Measurements from ENCODE around the gene AHCYL1.
A peak's percentile ranks its signal among the peaks of the same experiment; 100 is the strongest.
"Not testable (repeated sequence)": the region's sequence is repeated elsewhere in the genome, so short reads cannot be mapped to it uniquely, and the experiment has no call there.

AHCYL1 gene

GRCh38 chr1:110003747-110004428, 19.3 kb downstream of the AHCYL1 start:
- DNase-seq, result peak; percentile 65

GRCh38 chr1:110004583-110004982, 20.0 kb downstream of the AHCYL1 start:
- DNase-seq, result peak; percentile 15

GRCh38 chr1:110005971-110006370, 21.4 kb downstream of the AHCYL1 start:
- no peak for DNase-seq

- DNase-seq, result no peak
These were observed 22.0 kb downstream of the AHCYL1 start for GRCh38 chr1:110006516-110006915.

- DNase-seq, result no peak
These were observed 22.7 kb downstream of the AHCYL1 start for GRCh38 chr1:110007046-110007830.

- no peak for DNase-seq
These were observed 24.5 kb downstream of the AHCYL1 start for GRCh38 chr1:110008971-110009565.

GRCh38 chr1:110011527-110012041, 27.0 kb downstream of the AHCYL1 start:
- peak; percentile 44 for DNase-seq

- no peak for DNase-seq
These were observed 27.7 kb downstream of the AHCYL1 start for GRCh38 chr1:110012100-110012780.

GRCh38 chr1:110017792-110018191, 33.2 kb downstream of the AHCYL1 start:
- no peak for DNase-seq

GRCh38 chr1:110018396-110018795, 33.8 kb downstream of the AHCYL1 start:
- no peak for DNase-seq

GRCh38 chr1:110019770-110020169, 35.2 kb downstream of the AHCYL1 start:
- no peak for DNase-seq

- no peak for DNase-seq
These were observed 36.7 kb downstream of the AHCYL1 start for GRCh38 chr1:110021285-110021684.

GRCh38 chr1:110024613-110025012, 40.0 kb downstream of the AHCYL1 start:
- no peak for DNase-seq

- not testable (repeated sequence) for DNase-seq
These were observed 46.1 kb downstream of the AHCYL1 start for GRCh38 chr1:110030687-110031086.

GRCh38 chr1:110032327-110032726, 47.8 kb downstream of the AHCYL1 start:
- DNase-seq, result no peak

- DNase-seq, result no peak
These were observed 48.9 kb downstream of the AHCYL1 start for GRCh38 chr1:110033421-110033820.

GRCh38 chr1:110034040-110034450, 49.5 kb downstream of the AHCYL1 start:
- no peak for DNase-seq

- peak; percentile 95 for DNase-seq
These were observed 50.1 kb downstream of the AHCYL1 start, which contains the start of gene STRIP1 for GRCh38 chr1:110034451-110035235. Gene STRIP1, plus strand, starts transcription at chr1:110034624. Its CDS starts 14 bp downstream, at chr1:110034638.

GRCh38 chr1:110035236-110035752, 50.7 kb downstream of the AHCYL1 start:
- peak; percentile 52 for DNase-seq

- no peak for DNase-seq
These were observed 53.7 kb downstream of the AHCYL1 start for GRCh38 chr1:110038271-110038670.

GRCh38 chr1:110039641-110040040, 55.1 kb downstream of the AHCYL1 start:
- DNase-seq, result no peak

- DNase-seq, result no peak
These were observed 56.0 kb downstream of the AHCYL1 start for GRCh38 chr1:110040548-110040947.

Data from NCI-H510A treated with DMSO at 0.1 percent for 48 hours (cell line).